ENCODE results near the gene TRMT1. TPM values are rescaled to one million over a fixed set of nuclear protein-coding genes. Genes with fewer than 3 reads are reported as not detected.
A peak's percentile ranks its signal among the peaks of the same experiment; 100 is the strongest.

TRMT1 gene
- total RNA-seq, 1 experiment from 2014 or later: 91.8 TPM

DNA sequence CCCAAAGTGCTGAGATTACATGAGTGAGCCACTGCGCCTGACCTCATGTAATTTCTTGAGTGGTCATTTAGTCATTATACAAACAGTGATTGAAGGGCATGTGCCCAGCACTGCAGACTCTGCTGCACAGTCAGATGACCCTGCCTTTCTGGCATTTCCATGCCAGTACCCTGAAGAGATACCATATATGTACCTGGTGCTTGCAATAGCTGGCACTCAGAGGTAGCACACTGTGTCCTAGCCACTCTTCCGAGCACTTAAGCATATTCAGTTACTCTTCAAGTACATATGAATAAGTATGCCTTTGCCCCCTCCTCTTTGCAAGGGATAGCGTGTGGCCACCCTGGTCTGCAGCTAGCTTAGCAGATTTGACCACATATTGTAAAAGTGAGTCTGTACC is 18.1 kb upstream of the TRMT1 start:
- CTCF ChIA-PET: no interaction called here
- H3K9me2 ChIP-seq (replicated peaks; ENCODE audit: low read length): no peaks in the 10 kb centered on the region
- H3K79me2 ChIP-seq (ENCODE audit: low read length): peaks cover 57% of the 10 kb centered on the region
- no peak overlapping the region for H3K27ac ChIP-seq (ENCODE audit: low read length)
- peaks cover 44% of the 10 kb centered on the region; the same call in 1 of the 2 replicates for H3K36me3 ChIP-seq (ENCODE audit: low read depth, low read length)
- POLR2A ChIA-PET (ENCODE audit: unreplicated experiment): no interaction called here
- H3K4me2 ChIP-seq (ENCODE audit: low read length): no peak overlapping the region
- no peak overlapping the region for H3K4me3 ChIP-seq (ENCODE audit: low read length)
- H3K9ac ChIP-seq (ENCODE audit: low read length): no peak overlapping the region
- no TSS peak for BruUV-seq (replicated peaks)
- H3F3A ChIP-seq (ENCODE audit: low read length, unreplicated experiment): peaks cover 4% of the 10 kb centered on the region
- H2AFZ ChIP-seq (ENCODE audit: low read length): no peak overlapping the region
- peak; percentile 63 for ATAC-seq
- H3K4me1 ChIP-seq (ENCODE audit: insufficient read depth, low read length): no peaks in the 10 kb centered on the region
- intact Hi-C loops (cut with micrococcal nuclease): no loop called here
- H4K20me1 ChIP-seq (ENCODE audit: low read length): peaks cover 14% of the 10 kb centered on the region; the same call in 1 of the 2 replicates
- TF ChIP-seq EZH2 (IDR thresholded peaks at IDR 0.05; ENCODE audit: low read length, unreplicated experiment) (no peak), CTCF (conservative IDR thresholded peaks at IDR 0.05; ENCODE audit: low read depth, low read length) (no peak), EZH2phosphoT487 (IDR thresholded peaks at IDR 0.05; ENCODE audit: borderline replicate concordance, low read length) (no peak)
- no peaks in the 10 kb centered on the region for H3K27me3 ChIP-seq (ENCODE audit: low read length)
- DNase-seq: peak; percentile 52
- H3K9me3 ChIP-seq (ENCODE audit: low read length): no peaks in the 10 kb centered on the region

DNA sequence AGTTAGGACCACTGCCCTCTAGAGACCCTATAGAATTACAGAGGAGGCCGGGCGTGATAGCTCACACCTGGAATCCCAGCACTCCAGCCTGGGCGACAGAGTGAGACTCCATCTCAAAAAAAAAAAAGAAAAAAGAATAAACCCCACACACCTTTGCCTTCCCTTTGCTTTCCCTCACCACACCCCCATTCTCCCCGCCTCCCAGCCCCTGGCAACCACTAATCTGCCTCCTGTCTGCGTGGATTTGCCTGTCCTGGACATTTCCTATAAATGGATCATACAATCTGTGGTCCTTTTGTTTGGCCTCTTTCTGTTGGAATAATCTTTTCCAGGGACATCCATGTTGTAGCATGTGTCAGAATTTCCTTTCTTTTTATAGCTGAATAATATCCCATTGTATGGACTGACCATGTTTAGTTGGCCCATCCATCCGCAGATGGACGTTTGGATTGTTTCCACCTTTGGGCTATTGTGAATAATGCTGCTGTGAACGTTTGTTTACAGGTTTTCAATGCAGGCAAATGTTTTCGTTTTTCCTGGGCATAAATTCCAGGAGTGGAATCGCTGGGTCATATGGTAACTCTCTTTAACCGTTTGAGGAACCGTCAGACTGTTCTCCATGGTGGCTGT is 16.8 kb upstream of the TRMT1 start:
- ChIA-PET CTCF (no interaction called here), POLR2A (ENCODE audit: unreplicated experiment) (no interaction called here)
- no peak overlapping the region for H3K27ac ChIP-seq (ENCODE audit: low read length)
- no peaks in the 10 kb centered on the region for H3K9me2 ChIP-seq (replicated peaks; ENCODE audit: low read length)
- no peak overlapping the region for H2AFZ ChIP-seq (ENCODE audit: low read length)
- BruUV-seq (replicated peaks): no TSS peak
- intact Hi-C loops (cut with micrococcal nuclease): no loop called here
- H3K36me3 ChIP-seq (ENCODE audit: low read depth, low read length): peaks cover 38% of the 10 kb centered on the region; the same call in 1 of the 2 replicates
- H3K4me1 ChIP-seq (ENCODE audit: insufficient read depth, low read length): no peaks in the 10 kb centered on the region
- H3K4me2 ChIP-seq (ENCODE audit: low read length): no peak overlapping the region
- ATAC-seq: no peak
- no peak for TF ChIP-seq EZH2phosphoT487 (IDR thresholded peaks at IDR 0.05; ENCODE audit: borderline replicate concordance, low read length)
- TF ChIP-seq EZH2 (IDR thresholded peaks at IDR 0.05; ENCODE audit: low read length, unreplicated experiment): no peak
- TF ChIP-seq CTCF (conservative IDR thresholded peaks at IDR 0.05; ENCODE audit: low read depth, low read length): no peak
- no peaks in the 10 kb centered on the region for H3K9me3 ChIP-seq (ENCODE audit: low read length)
- no peaks in the 10 kb centered on the region for H3K27me3 ChIP-seq (ENCODE audit: low read length)
- no peak overlapping the region for H3K9ac ChIP-seq (ENCODE audit: low read length)
- H3F3A ChIP-seq (ENCODE audit: low read length, unreplicated experiment): peaks cover 4% of the 10 kb centered on the region
- peaks cover 23% of the 10 kb centered on the region for H4K20me1 ChIP-seq (ENCODE audit: low read length)
- peaks cover 70% of the 10 kb centered on the region for H3K79me2 ChIP-seq (ENCODE audit: low read length)
- no peak overlapping the region for H3K4me3 ChIP-seq (ENCODE audit: low read length)
- no peak for DNase-seq

GRCh38 chr19:13132471-13133180 is 16.1 kb upstream of the TRMT1 start:
- peaks cover 36% of the 10 kb centered on the region; the same call in 1 of the 2 replicates for H3K36me3 ChIP-seq (ENCODE audit: low read depth, low read length)
- H3K4me2 ChIP-seq (ENCODE audit: low read length): no peak overlapping the region
- ATAC-seq: no peak
- H3K27ac ChIP-seq (ENCODE audit: low read length): no peak overlapping the region
- H2AFZ ChIP-seq (ENCODE audit: low read length): no peak overlapping the region
- peaks cover 4% of the 10 kb centered on the region for H3F3A ChIP-seq (ENCODE audit: low read length, unreplicated experiment)
- CTCF ChIA-PET: no interaction called here
- H4K20me1 ChIP-seq (ENCODE audit: low read length): peaks cover 30% of the 10 kb centered on the region
- peak; percentile 28 for DNase-seq
- no peak overlapping the region for H3K9ac ChIP-seq (ENCODE audit: low read length)
- POLR2A ChIA-PET (ENCODE audit: unreplicated experiment): interaction anchor here (0.7 kb wide), 2 partner anchors 10 to 119 kb away, joined by 3 to 18 read pairs; no protein-coding TSS in a partner anchor
- H3K4me1 ChIP-seq (ENCODE audit: insufficient read depth, low read length): no peaks in the 10 kb centered on the region
- no peaks in the 10 kb centered on the region for H3K9me2 ChIP-seq (replicated peaks; ENCODE audit: low read length)
- no peaks in the 10 kb centered on the region for H3K9me3 ChIP-seq (ENCODE audit: low read length)
- intact Hi-C loops (cut with micrococcal nuclease): no loop called here
- BruUV-seq (replicated peaks): no TSS peak
- peaks cover 77% of the 10 kb centered on the region for H3K79me2 ChIP-seq (ENCODE audit: low read length)
- TF ChIP-seq EZH2phosphoT487 (IDR thresholded peaks at IDR 0.05; ENCODE audit: borderline replicate concordance, low read length): no peak
- no peak for TF ChIP-seq EZH2 (IDR thresholded peaks at IDR 0.05; ENCODE audit: low read length, unreplicated experiment)
- TF ChIP-seq CTCF (conservative IDR thresholded peaks at IDR 0.05; ENCODE audit: low read depth, low read length): no peak
- H3K27me3 ChIP-seq (ENCODE audit: low read length): no peaks in the 10 kb centered on the region
- H3K4me3 ChIP-seq (ENCODE audit: low read length): no peak overlapping the region

Measured in PC-3 (cell line).